Measurements from ENCODE around the gene CCDC175.

Gene CCDC175

DNA sequence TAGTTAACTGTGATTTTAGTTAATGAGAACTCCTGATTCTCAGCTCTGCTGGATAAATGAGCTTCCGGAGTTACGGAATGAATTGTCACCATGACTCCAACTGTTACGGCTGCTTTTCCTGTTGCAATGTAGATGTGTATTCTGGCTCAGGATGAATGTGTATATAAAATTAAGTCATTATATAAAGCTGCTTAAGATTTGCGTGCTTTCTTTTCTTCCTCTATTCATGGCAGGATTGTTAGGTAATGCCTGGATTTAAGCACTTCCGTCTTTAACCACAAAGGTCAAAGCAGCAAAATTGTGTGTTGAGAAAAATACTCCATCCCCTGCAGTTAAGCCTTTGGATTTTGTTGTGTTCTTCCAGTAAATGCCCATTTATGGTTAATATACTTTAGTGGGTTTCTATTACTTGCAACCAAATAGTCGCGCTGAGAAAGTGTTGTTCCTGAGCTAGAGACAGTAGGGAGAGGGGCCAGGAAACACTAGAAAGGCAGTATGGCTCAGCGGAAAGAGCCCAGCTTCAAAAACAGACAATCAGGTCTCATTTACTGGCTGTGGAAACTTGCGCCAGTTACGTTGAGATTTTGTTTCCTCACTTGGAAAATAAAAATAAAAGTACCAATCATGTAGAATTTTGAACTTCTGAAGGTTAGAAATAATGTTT is 9.4 kb upstream of the CCDC175 start:
- Histone ChIP-seq H3K27ac (ENCODE audit: low read length, poor library complexity, severe bottlenecking) (no peak overlapping the region), H3K4me2 (ENCODE audit: low read length, poor library complexity, severe bottlenecking) (no peak overlapping the region), H4K91ac (ENCODE audit: low read length) (no peak overlapping the region), H3K14ac (ENCODE audit: low read length in 2 of 2) (no peak overlapping the region), H2AFZ (ENCODE audit: low read depth, low read length) (no peak overlapping the region), H3K4ac (ENCODE audit: low read depth in 1 of 2, low read length in 2 of 2) (no peak overlapping the region), H3K36me3 (ENCODE audit: control insufficient read depth in 1 of 2, insufficient read depth in 2 of 2, low read depth in 1 of 2, low read length in 2 of 2) (no peaks in the 10 kb centered on the region), H3K9me3 (ENCODE audit: control insufficient read depth, low read length) (no peaks in the 10 kb centered on the region), H4K8ac (ENCODE audit: low read length) (no peak overlapping the region), H2BK5ac (ENCODE audit: low read depth, low read length, poor library complexity, severe bottlenecking) (no peak overlapping the region), H2AK5ac (ENCODE audit: low read length, severe bottlenecking) (no peak overlapping the region), H2BK120ac (ENCODE audit: low read depth, low read length) (no peak overlapping the region), H2BK12ac (ENCODE audit: low read length in 2 of 2) (no peak overlapping the region), H3K9ac (ENCODE audit: low read length) (no peak overlapping the region), H3K18ac (ENCODE audit: low read depth in 1 of 2, low read length in 2 of 2) (peak overlapping the region in 1 of 2 experiments; percentile 21), H3K79me1 (replicated peaks; ENCODE audit: low read length, poor library complexity, severe bottlenecking) (no peaks in the 10 kb centered on the region), H3K23ac (ENCODE audit: low read length in 2 of 2) (no peak overlapping the region), H2BK15ac (ENCODE audit: low read depth, poor library complexity, severe bottlenecking) (no peak overlapping the region), H3K4me1 (ENCODE audit: control insufficient read depth, insufficient read depth, low read depth, low read length) (no peaks in the 10 kb centered on the region), H3K4me3 (ENCODE audit: insufficient read depth in 1 of 2, low read depth in 1 of 2, low read length in 2 of 2) (no peak overlapping the region), H3K27me3 (ENCODE audit: control insufficient read depth in 1 of 2, insufficient read depth in 1 of 2, low read length in 2 of 2) (no peaks in the 10 kb centered on the region)
- WGBS: 81% methylated on average over 6 of the region's 10 CpGs
- peak; percentile 82 for DNase-seq

DNA sequence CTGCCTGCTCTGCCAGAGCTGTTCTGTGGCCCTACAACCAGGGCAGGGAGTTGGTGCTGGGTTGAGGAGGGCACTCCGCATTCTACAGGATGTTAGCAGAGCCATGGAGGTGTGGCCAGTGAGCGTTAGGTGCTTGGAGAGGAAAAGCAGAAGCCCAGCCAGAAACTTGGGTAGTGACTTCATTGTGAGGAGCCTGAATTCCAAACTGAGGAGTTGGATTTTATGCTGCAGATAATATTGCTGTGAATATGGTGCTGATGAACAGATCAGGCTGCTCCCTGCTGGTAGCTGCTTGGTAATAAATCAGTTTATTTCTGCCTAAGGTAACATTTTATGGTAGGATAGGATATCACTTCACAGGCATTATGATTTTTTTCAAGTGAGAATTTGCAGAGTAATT is 7.1 kb upstream of the CCDC175 start:
- Histone ChIP-seq H3K18ac (ENCODE audit: low read depth in 1 of 2, low read length in 2 of 2) (no peak overlapping the region), H3K14ac (ENCODE audit: low read length in 2 of 2) (no peak overlapping the region), H4K91ac (ENCODE audit: low read length) (no peak overlapping the region), H3K4me1 (ENCODE audit: control insufficient read depth, insufficient read depth, low read depth, low read length) (no peaks in the 10 kb centered on the region), H3K27ac (ENCODE audit: low read length, poor library complexity, severe bottlenecking) (no peak overlapping the region), H2AK5ac (ENCODE audit: low read length, severe bottlenecking) (no peak overlapping the region), H3K4ac (ENCODE audit: low read depth in 1 of 2, low read length in 2 of 2) (no peak overlapping the region), H3K36me3 (ENCODE audit: control insufficient read depth in 1 of 2, insufficient read depth in 2 of 2, low read depth in 1 of 2, low read length in 2 of 2) (no peaks in the 10 kb centered on the region), H3K9me3 (ENCODE audit: control insufficient read depth, low read length) (no peaks in the 10 kb centered on the region), H2BK12ac (ENCODE audit: low read length in 2 of 2) (peak overlapping the region in 1 of 2 experiments; percentile 29), H2BK5ac (ENCODE audit: low read depth, low read length, poor library complexity, severe bottlenecking) (no peak overlapping the region), H2BK120ac (ENCODE audit: low read depth, low read length) (no peak overlapping the region), H3K79me1 (replicated peaks; ENCODE audit: low read length, poor library complexity, severe bottlenecking) (no peaks in the 10 kb centered on the region), H3K23ac (ENCODE audit: low read length in 2 of 2) (no peak overlapping the region), H4K8ac (ENCODE audit: low read length) (no peak overlapping the region), H2BK15ac (ENCODE audit: low read depth, poor library complexity, severe bottlenecking) (no peak overlapping the region), H3K27me3 (ENCODE audit: control insufficient read depth in 1 of 2, insufficient read depth in 1 of 2, low read length in 2 of 2) (no peaks in the 10 kb centered on the region), H3K4me2 (ENCODE audit: low read length, poor library complexity, severe bottlenecking) (no peak overlapping the region), H3K4me3 (ENCODE audit: insufficient read depth in 1 of 2, low read depth in 1 of 2, low read length in 2 of 2) (no peak overlapping the region), H2AFZ (ENCODE audit: low read depth, low read length) (no peak overlapping the region), H3K9ac (ENCODE audit: low read length) (no peak overlapping the region)
- DNase-seq: no peak
- 72% methylated on average over 2 of the region's 2 CpGs for WGBS

DNA sequence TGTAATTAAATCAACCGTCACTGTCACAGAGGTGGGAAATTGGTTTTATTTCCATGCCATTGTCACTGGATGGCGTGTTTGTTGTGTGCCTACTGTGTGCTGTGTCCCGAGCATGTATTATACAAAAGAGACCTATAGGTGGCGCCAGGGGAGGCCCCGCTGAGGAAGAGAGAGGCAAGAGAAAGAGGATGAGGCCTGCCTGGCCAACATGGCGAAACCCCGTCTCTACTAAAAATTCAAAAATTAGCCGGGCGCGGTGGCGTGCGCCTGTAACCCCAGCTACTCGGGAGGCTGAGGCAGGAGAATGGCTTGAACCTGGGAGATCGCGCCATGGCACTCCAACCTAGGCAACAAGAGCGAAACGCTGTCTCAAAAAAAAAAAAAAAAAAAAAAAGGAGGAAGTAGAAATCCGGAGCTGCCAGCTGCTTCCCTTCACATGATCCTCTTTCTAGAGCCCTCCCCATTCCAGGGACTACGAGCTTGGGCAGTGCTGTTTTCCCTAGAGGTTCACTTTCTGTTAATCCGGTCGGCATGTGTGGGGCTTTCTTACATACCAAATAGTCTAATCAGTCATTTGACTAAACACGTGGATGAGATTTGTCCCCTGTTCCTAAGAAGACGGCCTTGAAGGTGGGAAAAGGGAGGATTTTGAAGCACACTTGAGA is 6.4 kb upstream of the CCDC175 start:
- Histone ChIP-seq H3K4me1 (ENCODE audit: control insufficient read depth, insufficient read depth, low read depth, low read length) (no peaks in the 10 kb centered on the region), H3K36me3 (ENCODE audit: control insufficient read depth in 1 of 2, insufficient read depth in 2 of 2, low read depth in 1 of 2, low read length in 2 of 2) (no peaks in the 10 kb centered on the region), H2BK120ac (ENCODE audit: low read depth, low read length) (no peak overlapping the region), H4K8ac (ENCODE audit: low read length) (no peak overlapping the region), H2AK5ac (ENCODE audit: low read length, severe bottlenecking) (no peak overlapping the region), H2AFZ (ENCODE audit: low read depth, low read length) (no peak overlapping the region), H3K4ac (ENCODE audit: low read depth in 1 of 2, low read length in 2 of 2) (no peak overlapping the region), H2BK15ac (ENCODE audit: low read depth, poor library complexity, severe bottlenecking) (no peak overlapping the region), H3K4me2 (ENCODE audit: low read length, poor library complexity, severe bottlenecking) (no peak overlapping the region), H3K18ac (ENCODE audit: low read depth in 1 of 2, low read length in 2 of 2) (no peak overlapping the region), H3K27me3 (ENCODE audit: control insufficient read depth in 1 of 2, insufficient read depth in 1 of 2, low read length in 2 of 2) (peaks cover 0 to 4% of the 10 kb centered on the region in 2 experiments), H3K9me3 (ENCODE audit: control insufficient read depth, low read length) (no peaks in the 10 kb centered on the region), H2BK5ac (ENCODE audit: low read depth, low read length, poor library complexity, severe bottlenecking) (no peak overlapping the region), H3K9ac (ENCODE audit: low read length) (no peak overlapping the region), H3K27ac (ENCODE audit: low read length, poor library complexity, severe bottlenecking) (no peak overlapping the region), H3K79me1 (replicated peaks; ENCODE audit: low read length, poor library complexity, severe bottlenecking) (no peaks in the 10 kb centered on the region), H3K23ac (ENCODE audit: low read length in 2 of 2) (no peak overlapping the region), H2BK12ac (ENCODE audit: low read length in 2 of 2) (no peak overlapping the region), H3K4me3 (ENCODE audit: insufficient read depth in 1 of 2, low read depth in 1 of 2, low read length in 2 of 2) (no peak overlapping the region), H4K91ac (ENCODE audit: low read length) (no peak overlapping the region), H3K14ac (ENCODE audit: low read length in 2 of 2) (no peak overlapping the region)
- DNase-seq: peak; percentile 17
- WGBS: 87% methylated on average over 21 of the region's 23 CpGs

DNA sequence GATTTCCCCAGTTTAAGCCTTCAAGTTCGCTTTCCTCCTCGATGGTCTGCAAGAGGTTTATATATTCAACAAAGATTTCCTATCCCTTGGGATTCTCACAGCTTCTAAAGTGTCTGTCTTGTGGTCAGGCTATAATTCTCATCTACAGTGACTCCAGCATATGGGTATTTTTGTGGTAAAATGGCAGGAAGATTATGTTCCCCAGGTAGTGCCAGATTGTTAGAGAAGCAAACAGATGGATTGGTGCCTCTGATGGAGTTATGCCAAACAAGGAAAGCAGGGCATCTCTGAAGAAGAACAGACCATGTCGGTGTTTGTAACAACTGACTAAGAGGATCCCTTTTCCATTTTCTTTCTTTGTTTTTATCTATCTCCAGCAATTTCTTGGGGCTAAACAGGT is 5.5 kb upstream of the CCDC175 start:
- Histone ChIP-seq H2AFZ (ENCODE audit: low read depth, low read length) (no peak overlapping the region), H3K27ac (ENCODE audit: low read length, poor library complexity, severe bottlenecking) (no peak overlapping the region), H2BK15ac (ENCODE audit: low read depth, poor library complexity, severe bottlenecking) (no peak overlapping the region), H3K14ac (ENCODE audit: low read length in 2 of 2) (no peak overlapping the region), H3K9ac (ENCODE audit: low read length) (no peak overlapping the region), H3K23ac (ENCODE audit: low read length in 2 of 2) (no peak overlapping the region), H3K18ac (ENCODE audit: low read depth in 1 of 2, low read length in 2 of 2) (no peak overlapping the region), H2BK12ac (ENCODE audit: low read length in 2 of 2) (no peak overlapping the region), H3K4me2 (ENCODE audit: low read length, poor library complexity, severe bottlenecking) (no peak overlapping the region), H4K91ac (ENCODE audit: low read length) (no peak overlapping the region), H3K79me1 (replicated peaks; ENCODE audit: low read length, poor library complexity, severe bottlenecking) (no peaks in the 10 kb centered on the region), H2BK5ac (ENCODE audit: low read depth, low read length, poor library complexity, severe bottlenecking) (no peak overlapping the region), H3K36me3 (ENCODE audit: control insufficient read depth in 1 of 2, insufficient read depth in 2 of 2, low read depth in 1 of 2, low read length in 2 of 2) (no peaks in the 10 kb centered on the region), H3K9me3 (ENCODE audit: control insufficient read depth, low read length) (no peaks in the 10 kb centered on the region), H3K4me3 (ENCODE audit: insufficient read depth in 1 of 2, low read depth in 1 of 2, low read length in 2 of 2) (no peak overlapping the region), H2AK5ac (ENCODE audit: low read length, severe bottlenecking) (no peak overlapping the region), H3K27me3 (ENCODE audit: control insufficient read depth in 1 of 2, insufficient read depth in 1 of 2, low read length in 2 of 2) (peaks cover 0 to 7% of the 10 kb centered on the region in 2 experiments), H3K4ac (ENCODE audit: low read depth in 1 of 2, low read length in 2 of 2) (no peak overlapping the region), H3K4me1 (ENCODE audit: control insufficient read depth, insufficient read depth, low read depth, low read length) (no peaks in the 10 kb centered on the region), H2BK120ac (ENCODE audit: low read depth, low read length) (no peak overlapping the region), H4K8ac (ENCODE audit: low read length) (no peak overlapping the region)
- no CpG with 5 or more reads among the region's 3 CpGs for WGBS
- DNase-seq: peak; percentile 19
